GM19025 (cell line): ENCODE results near the gene CA12.

ENCODE experiments used
- ATAC-seq: cut with Tn5 transposase; IDR thresholded peaks from one replicate; pipeline ENCODE4 v1.9.1; 2021; ENCODE audit warnings: mild to moderate bottlenecking, low read depth, moderate library complexity; ENCODE audit not compliant: unreplicated experiment

Gene CA12

DNA sequence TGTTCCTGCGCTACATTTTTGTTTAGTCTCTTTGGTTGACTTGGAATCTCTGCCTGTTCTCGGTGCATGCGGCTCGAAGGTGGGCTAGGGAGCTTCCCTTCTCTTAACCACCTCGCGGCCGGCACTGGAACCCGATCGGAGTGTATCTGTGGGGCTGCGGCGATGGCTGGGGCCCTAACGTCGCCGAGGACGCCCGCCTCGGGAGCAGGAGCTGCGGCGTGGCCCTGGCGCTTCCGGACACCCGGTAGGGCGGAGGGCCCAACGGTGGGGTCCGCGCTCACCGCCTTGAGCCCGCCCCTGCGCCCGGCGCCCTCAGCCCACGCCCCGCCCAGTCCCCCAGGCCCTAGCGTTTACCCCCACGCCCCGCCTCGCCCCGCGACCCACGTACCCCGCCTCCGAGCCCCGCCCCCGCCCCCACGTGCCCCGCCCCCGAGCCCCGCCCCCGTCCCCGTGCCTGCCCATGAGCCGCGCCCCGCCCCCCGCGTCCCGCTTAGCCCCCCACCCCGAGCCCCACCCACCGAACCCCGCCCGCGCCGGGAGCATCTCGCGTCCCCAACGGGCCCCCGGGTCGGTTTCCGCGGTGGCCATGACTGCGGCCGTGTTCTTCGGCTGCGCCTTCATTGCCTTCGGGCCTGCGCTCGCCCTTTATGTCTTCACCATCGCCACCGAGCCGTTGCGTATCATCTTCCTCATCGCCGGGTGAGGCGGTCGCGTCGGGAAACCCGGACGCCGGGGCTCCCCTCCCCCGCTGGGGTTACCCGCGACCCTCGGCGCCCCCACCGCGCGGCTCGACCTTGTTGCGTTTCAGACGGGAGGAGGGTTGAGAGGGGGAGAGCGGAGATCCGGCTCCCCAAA, 104.4 kb downstream of the CA12 start, which contains the start of gene APH1B:
Gene APH1B, plus strand, starts transcription at position 568 of the 855 bp plus-strand sequence. Its CDS starts 19 bp downstream, at position 587.
- peak; percentile 78 for ATAC-seq

DNA sequence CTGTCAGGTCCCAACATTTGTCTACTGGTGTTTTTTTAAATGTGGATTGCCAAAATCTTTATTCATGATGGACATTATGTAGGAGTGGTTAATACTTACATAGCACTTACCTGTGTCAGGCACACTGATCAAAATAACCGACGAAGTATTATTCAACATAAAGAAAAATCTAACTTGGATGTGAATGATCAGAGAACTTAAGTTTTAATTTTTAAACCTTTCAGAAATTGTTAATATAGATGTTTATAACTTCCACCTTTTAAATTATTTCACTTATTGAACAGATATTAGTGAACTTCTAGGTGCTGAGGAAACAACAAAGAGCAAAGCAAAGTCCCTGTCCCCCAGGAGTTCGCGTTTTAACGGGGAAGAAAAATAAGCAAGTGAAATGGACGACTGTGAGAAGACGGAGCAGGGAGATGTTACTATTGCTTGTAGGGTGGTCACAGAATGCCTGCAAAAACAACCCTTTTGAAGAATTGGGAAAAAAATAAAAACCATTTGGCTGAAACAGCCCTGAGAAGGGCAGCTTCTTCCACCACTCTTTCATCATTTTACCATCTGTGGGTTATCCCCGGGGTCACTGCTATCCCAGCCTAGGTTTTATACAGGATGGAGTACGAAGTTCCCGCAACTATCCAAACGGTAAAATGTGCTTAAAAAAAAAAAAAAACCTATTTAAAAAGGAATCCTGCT, 105.2 kb downstream of the CA12 start:
- ATAC-seq = no peak

DNA sequence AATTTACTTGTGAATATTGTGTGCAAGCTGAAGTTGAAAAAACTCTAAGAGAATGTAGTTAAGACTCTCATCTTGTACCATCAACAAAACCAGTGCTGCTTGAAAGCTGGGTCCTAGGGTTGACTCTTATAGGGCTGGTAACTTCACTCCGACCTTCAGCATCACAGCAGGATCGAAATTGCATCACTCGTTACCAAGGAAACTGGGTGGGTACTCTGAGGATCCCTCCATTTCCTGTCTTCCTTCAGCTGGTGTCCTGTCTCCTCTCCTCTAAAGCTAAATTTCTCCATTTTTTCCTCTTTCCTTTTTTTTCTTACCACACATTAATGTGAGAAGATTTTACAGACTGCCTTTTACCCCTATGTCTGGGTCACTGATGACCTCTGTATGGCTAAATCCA, 107.2 kb downstream of the CA12 start:
- ATAC-seq = no peak
